Measurements from ENCODE around the gene KCTD5. TPM values are rescaled to one million over a fixed set of nuclear protein-coding genes. Genes with fewer than 3 reads are reported as not detected.
"Not testable (repeated sequence)": the region's sequence is repeated elsewhere in the genome, so short reads cannot be mapped to it uniquely, and the experiment has no call there.

KCTD5 gene
- total and polyA plus RNA-seq, 9 of the 15 experiments (the other 6 are each of a cell fraction or from before 2014, with no cell fraction given) = 0.73 to 58.3 (median 32.3) TPM

GRCh38 chr16:2639071-2639721, 43.1 kb upstream of the KCTD5 start:
- H4K20me1 ChIP-seq (replicated peaks; ENCODE audit: control insufficient read depth, insufficient read depth, low read length); POLR2A ChIA-PET; H3K9me3 ChIP-seq (replicated peaks; ENCODE audit: control insufficient read depth, insufficient read depth, low read depth, low read length); CTCF ChIA-PET (ENCODE audit: low intra/inter-chr PET ratio); H2AFZ ChIP-seq (ENCODE audit: low read depth, low read length); H3K9ac ChIP-seq (ENCODE audit: insufficient read depth in 1 of 2, low read depth in 2 of 2, low read length in 2 of 2); H3K27me3 ChIP-seq (ENCODE audit: control insufficient read depth in 2 of 2, insufficient read depth in 2 of 2, low read length in 2 of 2); H3K36me3 ChIP-seq (ENCODE audit: control insufficient read depth, insufficient read depth, low read length); H3K4me1 ChIP-seq (replicated peaks in 1 of 2; ENCODE audit: control insufficient read depth in 2 of 2, insufficient read depth in 2 of 2, low read length in 2 of 2); H3K9me1 ChIP-seq (ENCODE audit: control insufficient read depth, insufficient read depth, low read length); DNase-seq (ENCODE audit: extremely low read depth in 1 of 4, low spot score in 3 of 4); H3K4me2 ChIP-seq (ENCODE audit: insufficient read depth, low read length); intact Hi-C loops (cut with micrococcal nuclease); H3K27ac ChIP-seq (ENCODE audit: extremely low read depth, low read depth, low read length); H3K79me2 ChIP-seq (ENCODE audit: control insufficient read depth, insufficient read depth, low read length); in situ Hi-C loops (cut with MboI); H3K4me3 ChIP-seq; BruUV-seq (replicated peaks): not testable (repeated sequence)
- FAIRE-seq (peak; percentile 87), ATAC-seq (peak; percentile 88)
- WGBS (ENCODE audit: insufficient coverage, low coverage, missing lambda C conversion rate) = no CpG with 5 or more reads among the region's 12 CpGs

GRCh38 chr16:2639722-2640072, 42.6 kb upstream of the KCTD5 start:
- H3K4me2 ChIP-seq (ENCODE audit: insufficient read depth, low read length); POLR2A ChIA-PET; H3K4me1 ChIP-seq (replicated peaks in 1 of 2; ENCODE audit: control insufficient read depth in 2 of 2, insufficient read depth in 2 of 2, low read length in 2 of 2); FAIRE-seq; H3K9me1 ChIP-seq (ENCODE audit: control insufficient read depth, insufficient read depth, low read length); in situ Hi-C loops (cut with MboI); intact Hi-C loops (cut with micrococcal nuclease); H3K79me2 ChIP-seq (ENCODE audit: control insufficient read depth, insufficient read depth, low read length); H3K27ac ChIP-seq (ENCODE audit: extremely low read depth, low read depth, low read length); H3K9ac ChIP-seq (ENCODE audit: insufficient read depth in 1 of 2, low read depth in 2 of 2, low read length in 2 of 2); H3K36me3 ChIP-seq (ENCODE audit: control insufficient read depth, insufficient read depth, low read length); H3K9me3 ChIP-seq (replicated peaks; ENCODE audit: control insufficient read depth, insufficient read depth, low read depth, low read length); H3K27me3 ChIP-seq (ENCODE audit: control insufficient read depth in 2 of 2, insufficient read depth in 2 of 2, low read length in 2 of 2); CTCF ChIA-PET (ENCODE audit: low intra/inter-chr PET ratio); ATAC-seq; H2AFZ ChIP-seq (ENCODE audit: low read depth, low read length); H3K4me3 ChIP-seq; DNase-seq (ENCODE audit: extremely low read depth in 1 of 4, low spot score in 3 of 4); BruUV-seq (replicated peaks); H4K20me1 ChIP-seq (replicated peaks; ENCODE audit: control insufficient read depth, insufficient read depth, low read length): not testable (repeated sequence)
- 100% methylated on average over 2 of the region's 9 CpGs for WGBS (ENCODE audit: insufficient coverage, low coverage, missing lambda C conversion rate)

- FAIRE-seq; H3K4me3 ChIP-seq; BruUV-seq (replicated peaks); H3K4me2 ChIP-seq (ENCODE audit: insufficient read depth, low read length); H3K27ac ChIP-seq (ENCODE audit: extremely low read depth, low read depth, low read length); H3K9me1 ChIP-seq (ENCODE audit: control insufficient read depth, insufficient read depth, low read length); POLR2A ChIA-PET; in situ Hi-C loops (cut with MboI); H3K36me3 ChIP-seq (ENCODE audit: control insufficient read depth, insufficient read depth, low read length); CTCF ChIA-PET (ENCODE audit: low intra/inter-chr PET ratio); H3K4me1 ChIP-seq (replicated peaks in 1 of 2; ENCODE audit: control insufficient read depth in 2 of 2, insufficient read depth in 2 of 2, low read length in 2 of 2); ATAC-seq; H2AFZ ChIP-seq (ENCODE audit: low read depth, low read length); intact Hi-C loops (cut with micrococcal nuclease); H3K27me3 ChIP-seq (ENCODE audit: control insufficient read depth in 2 of 2, insufficient read depth in 2 of 2, low read length in 2 of 2); H3K9me3 ChIP-seq (replicated peaks; ENCODE audit: control insufficient read depth, insufficient read depth, low read depth, low read length); DNase-seq (ENCODE audit: extremely low read depth in 1 of 4, low spot score in 3 of 4); H3K79me2 ChIP-seq (ENCODE audit: control insufficient read depth, insufficient read depth, low read length); H3K9ac ChIP-seq (ENCODE audit: insufficient read depth in 1 of 2, low read depth in 2 of 2, low read length in 2 of 2); H4K20me1 ChIP-seq (replicated peaks; ENCODE audit: control insufficient read depth, insufficient read depth, low read length): not testable (repeated sequence)
- WGBS (ENCODE audit: insufficient coverage, low coverage, missing lambda C conversion rate) = no CpG with 5 or more reads among the region's 17 CpGs
Observed at GRCh38 chr16:2642561-2642960, 39.8 kb upstream of the KCTD5 start.

- H3K9me3 ChIP-seq (replicated peaks; ENCODE audit: control insufficient read depth, insufficient read depth, low read depth, low read length); H3K79me2 ChIP-seq (ENCODE audit: control insufficient read depth, insufficient read depth, low read length); H3K36me3 ChIP-seq (ENCODE audit: control insufficient read depth, insufficient read depth, low read length); CTCF ChIA-PET (ENCODE audit: low intra/inter-chr PET ratio); H3K4me3 ChIP-seq; BruUV-seq (replicated peaks); FAIRE-seq; intact Hi-C loops (cut with micrococcal nuclease); H3K9ac ChIP-seq (ENCODE audit: insufficient read depth in 1 of 2, low read depth in 2 of 2, low read length in 2 of 2); DNase-seq (ENCODE audit: extremely low read depth in 1 of 4, low spot score in 3 of 4); H4K20me1 ChIP-seq (replicated peaks; ENCODE audit: control insufficient read depth, insufficient read depth, low read length); H3K4me2 ChIP-seq (ENCODE audit: insufficient read depth, low read length); in situ Hi-C loops (cut with MboI); ATAC-seq; H3K27me3 ChIP-seq (ENCODE audit: control insufficient read depth in 2 of 2, insufficient read depth in 2 of 2, low read length in 2 of 2); H3K9me1 ChIP-seq (ENCODE audit: control insufficient read depth, insufficient read depth, low read length); H2AFZ ChIP-seq (ENCODE audit: low read depth, low read length); H3K27ac ChIP-seq (ENCODE audit: extremely low read depth, low read depth, low read length); POLR2A ChIA-PET; H3K4me1 ChIP-seq (replicated peaks in 1 of 2; ENCODE audit: control insufficient read depth in 2 of 2, insufficient read depth in 2 of 2, low read length in 2 of 2): not testable (repeated sequence)
- no CpG with 5 or more reads among the region's 12 CpGs for WGBS (ENCODE audit: insufficient coverage, low coverage, missing lambda C conversion rate)
Observed at GRCh38 chr16:2644754-2645453, 37.4 kb upstream of the KCTD5 start.
